ENCODE measurements around the gene U2SURP. TPM values are rescaled to one million over a fixed set of nuclear protein-coding genes. Genes with fewer than 3 reads are reported as not detected.
"Not testable (repeated sequence)": the region's sequence is repeated elsewhere in the genome, so short reads cannot be mapped to it uniquely, and the experiment has no call there.

U2SURP gene
- polyA plus RNA-seq, 3 donors, result 133 to 167 (median 160) TPM

DNA sequence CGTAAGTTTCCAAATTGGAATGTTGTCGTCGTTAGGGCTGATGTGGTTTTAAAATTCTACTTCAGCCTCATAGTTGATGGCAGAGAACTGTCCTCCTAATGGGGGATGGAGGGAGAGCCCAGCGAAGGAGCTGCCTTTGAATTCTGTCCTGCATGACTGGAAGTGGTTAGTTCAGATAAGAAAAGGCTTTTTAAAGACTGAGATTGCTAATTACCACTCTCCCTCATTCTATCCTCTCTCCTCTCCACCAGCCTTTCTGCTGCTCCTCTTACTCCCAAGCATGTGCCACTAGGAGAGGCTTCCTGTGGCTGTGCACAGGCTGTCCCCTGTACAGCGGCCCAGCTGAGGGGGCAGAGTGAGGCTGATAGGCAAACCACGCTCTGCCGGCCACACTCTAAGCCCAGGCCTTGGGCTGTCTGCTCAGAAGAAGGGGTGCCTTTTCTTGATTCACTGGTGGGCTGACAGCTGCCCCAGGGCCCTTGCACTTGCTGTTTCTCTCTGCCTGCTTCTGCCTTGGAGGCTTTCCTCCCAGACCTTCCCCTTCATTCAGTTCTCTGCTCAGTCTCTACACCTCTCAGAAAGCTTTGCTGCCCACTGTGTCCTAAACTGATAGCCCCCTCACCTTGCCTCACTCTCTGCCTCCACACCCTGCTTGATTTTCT, 29.1 kb upstream of the U2SURP start:
- DNase-seq, result no peak

GRCh38 chr3:142973217-142974009, 28.0 kb upstream of the U2SURP start:
- no peak for DNase-seq

GRCh38 chr3:142975316-142975995, 25.9 kb upstream of the U2SURP start:
- DNase-seq, result no peak

GRCh38 chr3:142976621-142977398, 24.6 kb upstream of the U2SURP start:
- DNase-seq, result no peak

DNA sequence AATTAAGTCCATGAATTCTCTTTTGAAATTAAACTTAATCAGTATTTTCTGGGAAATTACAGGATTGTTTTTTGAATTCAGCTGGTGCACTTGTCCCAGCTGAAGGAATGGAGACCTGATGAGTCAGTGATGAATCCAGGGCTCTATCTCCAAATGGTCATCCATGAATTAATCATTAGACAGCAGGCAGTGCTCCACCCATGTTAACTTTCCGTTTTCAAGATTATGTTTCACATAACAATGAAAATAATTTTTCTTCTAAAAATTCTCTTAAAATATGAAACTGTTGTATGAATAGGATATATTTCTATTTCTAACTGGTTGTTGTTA, 24.0 kb upstream of the U2SURP start:
- no peak for DNase-seq

DNA sequence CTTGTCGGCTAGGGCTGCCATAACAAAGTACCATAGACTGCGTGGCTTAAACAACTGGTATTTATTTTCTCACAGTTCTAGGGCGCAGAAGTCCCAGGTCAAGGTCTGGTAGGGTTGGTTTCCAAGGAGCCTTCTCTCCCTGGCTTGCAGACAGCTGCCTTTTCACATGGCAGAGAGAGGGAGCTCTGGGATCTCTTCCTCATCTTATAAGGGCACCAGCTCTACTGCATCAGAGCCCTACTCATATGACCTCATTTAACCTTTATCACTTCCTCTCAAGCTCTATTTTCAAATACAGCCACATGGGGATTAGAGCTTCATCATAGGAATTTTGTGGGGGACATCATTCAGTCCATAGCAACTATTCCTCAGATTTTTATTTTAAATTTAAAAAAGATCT, 20.3 kb upstream of the U2SURP start:
- no peak for DNase-seq

DNA sequence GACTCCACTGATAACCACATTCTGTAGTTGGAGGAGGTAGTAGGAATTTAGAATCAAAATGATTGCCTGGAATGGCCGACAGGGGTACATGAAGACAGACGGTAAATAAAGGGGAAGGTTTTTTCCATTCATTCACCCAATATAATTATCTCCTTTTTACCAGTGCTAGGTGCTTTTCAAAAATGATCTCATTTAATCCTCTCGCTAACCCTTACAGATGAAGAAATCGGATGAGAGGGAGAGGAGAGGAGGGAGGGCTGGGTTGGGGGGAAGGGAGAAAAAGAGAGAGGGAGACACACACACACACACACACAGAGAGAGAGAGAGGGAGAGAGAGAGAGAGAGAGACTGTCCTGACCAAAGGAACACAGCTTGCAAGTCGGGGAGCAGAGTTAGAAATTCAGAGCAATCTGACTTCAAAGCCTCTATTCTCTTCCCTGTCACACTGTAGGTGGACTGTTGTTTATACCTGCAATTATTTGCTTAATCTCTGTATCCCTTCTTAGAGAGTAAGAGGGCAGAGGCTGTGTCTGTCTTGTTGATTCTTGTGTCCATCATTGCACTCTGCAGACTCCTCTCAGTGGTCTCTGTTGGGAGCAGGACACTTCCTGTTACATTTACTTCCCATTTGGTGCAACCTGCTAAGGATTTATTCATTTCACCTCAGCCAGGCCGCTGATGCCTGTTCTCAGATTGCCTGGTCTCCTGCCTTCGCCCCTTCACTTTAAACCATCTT, 19.2 kb upstream of the U2SURP start:
- no peak for DNase-seq

DNA sequence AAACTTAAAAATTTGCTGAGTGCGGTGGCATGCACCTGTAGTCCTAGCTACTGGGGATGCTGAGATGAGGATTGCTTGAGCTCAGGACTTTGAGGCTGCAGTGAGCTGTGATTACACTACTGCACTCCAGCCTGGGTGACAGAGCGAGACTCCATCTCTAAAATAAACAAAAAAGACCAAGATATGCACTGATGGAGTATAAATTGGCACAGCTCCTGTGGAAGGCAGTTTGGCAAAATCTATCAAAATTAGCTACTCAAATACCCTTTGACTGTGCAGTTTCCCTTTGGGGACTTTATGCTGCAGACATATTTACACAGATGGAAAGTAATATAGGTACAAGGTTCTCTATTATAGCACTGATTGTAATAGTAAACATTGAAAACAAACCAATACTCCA, 18.1 kb upstream of the U2SURP start:
- DNase-seq, result no peak

DNA sequence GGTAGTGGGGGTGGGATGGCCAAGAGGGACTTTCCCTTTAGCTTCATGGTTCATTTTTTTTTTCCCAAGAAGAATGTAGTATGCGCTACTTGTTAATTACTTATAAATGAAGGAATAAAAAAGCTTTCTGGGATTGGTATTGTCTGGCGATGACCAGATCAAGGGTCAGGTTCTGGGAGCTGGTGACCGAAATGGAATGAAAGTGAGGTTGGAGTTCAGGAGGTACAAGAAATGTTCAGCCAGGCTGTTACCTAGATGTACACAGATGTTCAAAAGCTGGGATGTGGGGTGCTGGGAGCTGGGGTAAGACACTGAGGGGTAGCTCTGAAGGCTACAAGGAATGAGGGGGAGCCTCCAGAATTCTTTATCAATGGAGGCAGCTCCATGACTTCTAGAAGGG, 17.1 kb upstream of the U2SURP start:
- DNase-seq, result no peak

- no peak for DNase-seq
These were observed 14.2 kb upstream of the U2SURP start for GRCh38 chr3:142987080-142987700.

- DNase-seq, result no peak
These were observed 13.7 kb upstream of the U2SURP start for GRCh38 chr3:142987707-142988106.

DNA sequence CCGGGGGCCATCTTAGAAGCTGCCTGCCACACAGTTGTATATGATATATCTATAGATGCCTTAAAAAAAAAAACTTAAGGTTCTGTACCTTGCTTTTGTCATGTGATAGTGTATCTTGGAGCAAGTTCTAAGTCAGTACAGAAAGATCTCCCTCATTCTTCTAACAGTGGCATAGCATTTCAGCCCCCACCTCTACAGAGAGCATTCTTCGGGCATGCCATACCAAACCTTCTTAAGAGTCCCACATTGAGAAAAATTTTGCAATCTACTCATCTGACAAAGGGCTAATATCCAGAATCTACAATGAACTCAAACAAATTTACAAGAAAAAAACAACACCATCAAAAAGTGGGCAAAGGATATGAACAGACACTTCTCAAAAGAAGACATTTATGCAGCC, 13.1 kb upstream of the U2SURP start:
- DNase-seq, result not testable (repeated sequence)

- not testable (repeated sequence) for DNase-seq
These were observed 12.5 kb upstream of the U2SURP start for GRCh38 chr3:142988826-142989225.

- DNase-seq, result no peak
These were observed 10.6 kb upstream of the U2SURP start for GRCh38 chr3:142990721-142991120.

- no peak for DNase-seq
These were observed 9.0 kb upstream of the U2SURP start for GRCh38 chr3:142992323-142992722.

DNA sequence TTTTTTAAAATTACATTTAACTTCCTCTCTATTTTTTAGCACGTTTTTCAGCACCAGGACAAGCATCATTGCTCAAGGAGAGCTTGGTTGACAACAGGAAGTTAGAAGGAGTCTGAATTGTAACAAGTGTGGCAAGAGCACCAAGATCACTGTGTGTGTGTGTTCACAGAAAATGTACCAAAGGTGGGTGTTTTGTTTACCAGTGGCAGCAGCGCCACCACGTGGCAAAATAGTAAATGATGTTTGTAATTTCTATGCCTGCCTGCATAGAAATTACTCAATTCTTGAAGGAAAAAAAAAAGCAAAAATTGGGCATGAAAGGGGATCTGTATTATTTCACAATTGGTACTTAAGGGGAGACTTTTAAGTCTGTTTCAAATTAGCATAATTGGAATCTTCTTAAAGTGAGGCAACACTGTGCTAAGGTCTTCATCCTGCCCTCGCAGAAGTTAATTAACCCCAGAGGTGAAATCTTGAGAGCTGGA, 7.4 kb upstream of the U2SURP start:
- DNase-seq, result peak; percentile 64

DNA sequence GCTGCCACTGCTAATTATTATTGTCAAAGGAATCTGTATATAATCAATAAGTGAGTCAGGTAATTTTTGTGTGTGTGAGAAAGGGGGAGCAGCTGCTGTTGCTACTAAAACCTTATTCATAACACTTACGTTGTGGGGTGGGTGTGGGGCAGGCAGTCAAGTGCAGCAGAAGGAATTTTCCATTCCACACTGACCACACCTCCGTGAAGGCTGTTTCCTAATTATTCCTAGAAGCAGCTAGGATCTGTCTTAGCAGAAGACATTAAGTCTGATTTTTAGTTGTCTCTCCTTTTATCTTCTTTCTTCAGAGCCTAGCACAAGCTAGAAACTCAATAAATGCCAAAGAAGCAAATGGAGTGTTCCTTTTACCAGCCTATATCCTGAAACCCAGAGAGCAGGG, 4.0 kb upstream of the U2SURP start:
- no peak for DNase-seq

DNA sequence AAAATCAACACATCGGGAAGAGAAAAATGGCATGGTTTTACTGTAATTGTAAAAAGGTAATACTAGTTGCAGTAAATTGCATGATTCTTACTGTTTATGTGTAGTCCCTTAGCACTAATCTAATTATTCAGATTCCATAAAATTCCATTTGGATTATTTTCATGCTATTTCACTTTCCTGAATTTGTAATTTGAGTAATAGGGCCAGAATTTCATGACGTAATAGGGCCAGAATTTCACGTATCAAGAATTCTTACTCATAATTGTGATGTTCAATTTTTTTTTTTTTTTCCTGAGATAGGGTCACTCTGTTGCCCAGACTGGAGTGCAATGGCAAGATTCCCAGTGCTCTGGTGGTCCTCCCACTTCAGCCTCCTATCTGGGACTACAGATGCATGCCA, 2.9 kb upstream of the U2SURP start:
- DNase-seq, result no peak

DNA sequence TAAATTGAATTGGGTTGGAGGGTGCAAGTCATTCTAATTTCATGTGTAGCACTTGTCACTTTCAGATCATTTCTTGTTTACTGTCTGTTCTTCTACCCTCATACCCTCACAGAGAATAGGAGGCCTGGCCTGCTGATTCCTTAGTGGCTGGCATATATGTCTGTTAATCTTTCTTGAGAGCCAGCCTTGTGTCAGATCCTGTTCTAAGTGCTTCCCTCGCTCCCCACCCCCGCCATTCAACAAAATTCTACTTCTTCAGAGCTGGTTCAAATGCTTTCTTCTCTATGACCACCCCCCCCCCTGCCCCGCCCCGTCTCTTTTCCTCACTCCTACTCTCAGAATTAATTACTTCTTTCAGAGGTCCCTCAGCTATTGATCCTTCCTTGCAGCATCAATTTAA, 1.5 kb upstream of the U2SURP start:
- DNase-seq, result no peak

GRCh38 chr3:143000528-143000927, 842 bp upstream of the U2SURP start:
- DNase-seq, result peak; percentile 24

- no peak for DNase-seq
These were observed 369 bp upstream of the U2SURP start for GRCh38 chr3:143001034-143001368.

Measured in renal pelvis (tissue), 4 donors.